ENCODE measurements around the gene PCDHAC1.
"Not testable (repeated sequence)": the region's sequence is repeated elsewhere in the genome, so short reads cannot be mapped to it uniquely, and the experiment has no call there.

The PCDHAC1 gene

GRCh38 chr5:140925806-140926442 lies at the start of gene PCDHAC1:
Gene PCDHAC1, plus strand, starts transcription at chr5:140926299. Its CDS starts 594 bp downstream, at chr5:140926893.
- no peak for DNase-seq

- not testable (repeated sequence) for DNase-seq
These were observed 49.4 kb upstream of the PCDHAC1 start for GRCh38 chr5:140876541-140877261.

- DNase-seq: no peak
These were observed 48.9 kb upstream of the PCDHAC1 start for GRCh38 chr5:140877262-140877581.

- DNase-seq: no peak
These were observed 44.1 kb upstream of the PCDHAC1 start, which contains the start of gene PCDHA13 for GRCh38 chr5:140881889-140882590. Gene PCDHA13, plus strand, starts transcription at chr5:140882124. Its CDS starts 145 bp downstream, at chr5:140882269.

- DNase-seq: no peak
These were observed 43.6 kb upstream of the PCDHAC1 start for GRCh38 chr5:140882591-140882899.

- DNase-seq: no peak
These were observed 42.7 kb upstream of the PCDHAC1 start for GRCh38 chr5:140883373-140883772.

- no peak for DNase-seq
These were observed 42.0 kb upstream of the PCDHAC1 start for GRCh38 chr5:140883927-140884697.

GRCh38 chr5:140916325-140916724 lies 9.8 kb upstream of the PCDHAC1 start:
- DNase-seq: no peak

- DNase-seq: no peak
These were observed 2.5 kb upstream of the PCDHAC1 start for GRCh38 chr5:140923601-140924000.

GRCh38 chr5:140926443-140927227 lies 536 bp downstream of the PCDHAC1 start:
- DNase-seq: peak; percentile 86

GRCh38 chr5:140927228-140927573 lies 1.1 kb downstream of the PCDHAC1 start:
- DNase-seq: no peak

GRCh38 chr5:140934964-140935606 lies 9.0 kb downstream of the PCDHAC1 start:
- DNase-seq: no peak

GRCh38 chr5:140946578-140946977 lies 20.5 kb downstream of the PCDHAC1 start:
- DNase-seq: no peak

- DNase-seq: no peak
These were observed 25.5 kb downstream of the PCDHAC1 start for GRCh38 chr5:140951636-140952035.

- no peak for DNase-seq
These were observed 27.1 kb downstream of the PCDHAC1 start for GRCh38 chr5:140953234-140953633.

GRCh38 chr5:140962190-140962589 lies 36.1 kb downstream of the PCDHAC1 start:
- DNase-seq: no peak

GRCh38 chr5:140964356-140964755 lies 38.3 kb downstream of the PCDHAC1 start:
- DNase-seq: no peak

- peak; percentile 44 for DNase-seq
These were observed 39.8 kb downstream of the PCDHAC1 start for GRCh38 chr5:140965905-140966292.

GRCh38 chr5:140966293-140967225 lies 40.5 kb downstream of the PCDHAC1 start, which contains the start of gene PCDHAC2:
Gene PCDHAC2, plus strand, starts transcription at chr5:140966476. Its CDS starts 291 bp downstream, at chr5:140966767.
- DNase-seq: peak; percentile 64

GRCh38 chr5:140967226-140967893 lies 41.3 kb downstream of the PCDHAC1 start:
- no peak for DNase-seq
